T-helper 2 cell treated with Interferon-gamma antibody and Interleukin-4, amounts not matched to agents 100 ng/mL and 5 ng/mL, for 36 hours (primary cell): ENCODE results near the gene TEK. TPM values are rescaled to one million over a fixed set of nuclear protein-coding genes. Genes with fewer than 3 reads are reported as not detected.
"Not testable (repeated sequence)": the region's sequence is repeated elsewhere in the genome, so short reads cannot be mapped to it uniquely, and the experiment has no call there.

Experiments used
- intact Hi-C: fragments of 100-400 bp; cut with micrococcal nuclease; formaldehyde crosslinking; loops from one replicate; pipeline ENCODE4 v1.15.1; 2023
- total RNA-seq: library from RNA; stranded (reverse); gene quantifications from 2 replicates; pipeline ENCODE4 v1.2.3, GENCODE V29; 2022

The TEK gene
- total RNA-seq, 1 donor from 2014 or later: not detected

- intact Hi-C loops: no loop called here
These were observed 101.6 kb downstream of the TEK start for GRCh38 chr9:27210588-27210987.

- intact Hi-C loops: no loop called here
These were observed 103.2 kb downstream of the TEK start for GRCh38 chr9:27212191-27212590.

GRCh38 chr9:27212621-27213020, 103.6 kb downstream of the TEK start:
- intact Hi-C loops: no loop called here

- intact Hi-C loops: no loop called here
These were observed 118.2 kb downstream of the TEK start for GRCh38 chr9:27227192-27227591.

GRCh38 chr9:27239648-27240047, 130.6 kb downstream of the TEK start:
- intact Hi-C loops: not testable (repeated sequence)

GRCh38 chr9:27247756-27248155, 138.7 kb downstream of the TEK start:
- intact Hi-C loops: no loop called here

- intact Hi-C loops: no loop called here
These were observed 139.7 kb downstream of the TEK start for GRCh38 chr9:27248702-27249101.

- intact Hi-C loops: no loop called here
These were observed 149.6 kb downstream of the TEK start for GRCh38 chr9:27258662-27259061.

GRCh38 chr9:27260789-27261516, 151.9 kb downstream of the TEK start:
- intact Hi-C loops: no loop called here

- intact Hi-C loops: no loop called here
These were observed 152.6 kb downstream of the TEK start for GRCh38 chr9:27261517-27262211.

GRCh38 chr9:27272103-27272502, 163.1 kb downstream of the TEK start:
- intact Hi-C loops: no loop called here

GRCh38 chr9:27273186-27273585, 164.2 kb downstream of the TEK start:
- intact Hi-C loops: no loop called here

GRCh38 chr9:27276193-27277030, 167.4 kb downstream of the TEK start:
- intact Hi-C loops: loop anchor here (5.0 kb wide), 2 partner anchors 244 to 534 kb away; no protein-coding TSS in a partner anchor

GRCh38 chr9:27278374-27278773, 169.3 kb downstream of the TEK start:
- intact Hi-C loops: loop anchor here (5.0 kb wide), 2 partner anchors 246 to 536 kb away; no protein-coding TSS in a partner anchor

- intact Hi-C loops: loop anchor here (5.0 kb wide), 2 partner anchors 247 to 537 kb away; no protein-coding TSS in a partner anchor
These were observed 170.6 kb downstream of the TEK start for GRCh38 chr9:27279611-27280010.

Other genes with a start within 250 kb of the TEK start
- 18.4 and 21.3 TPM in 2 replicates for gene CAAP1, start 216.4 kb upstream of the TEK start, total RNA-seq
- 37.9 TPM in 2 replicates for gene PLAA, start 162.0 kb upstream of the TEK start, total RNA-seq
- 7.2 and 9.4 TPM in 2 replicates for gene IFT74, start 152.8 kb upstream of the TEK start, total RNA-seq
- gene LRRC19, start 103.6 kb upstream of the TEK start, total RNA-seq: not detected in 2 replicates
- not detected in 2 replicates for gene EQTN, start 187.9 kb downstream of the TEK start, total RNA-seq